Activated naive CD8-positive, alpha-beta T cell treated with anti-CD3 and anti-CD28 coated beads, Interleukin-2, amount 10 ng/mL, durations not matched to agents 7 days and 5 days (primary cell): Measurements from ENCODE around the gene TNNC1. TPM values are rescaled to one million over a fixed set of nuclear protein-coding genes. Genes with fewer than 3 reads are reported as not detected.
A peak's percentile ranks its signal among the peaks of the same experiment; 100 is the strongest.

Source experiments
- ATAC-seq: fragments of 150-1000 bp; cut with Tn5 transposase; one replicate; pipeline ENCODE4 v1.10.0; 2021; ENCODE audit warnings: low read depth, moderate library complexity
- POLR2A ChIA-PET: fragments of 350-600 bp; sonication (Branson Sonifier 250); formaldehyde crosslinking; loops from one replicate; lab custom pipeline; 2021; ENCODE audit warnings: antibody characterized with exemption; lab: Charles Lee
- DNase-seq: peaks from one replicate; pipeline ENCODE4 v3.0.0; 2021
- H3K27ac Mint-ChIP-seq: one replicate; pipeline ENCODE4 v1.8.0; 2022; ENCODE audit warnings: mild to moderate bottlenecking, mixed read lengths
- H3K27me3 Mint-ChIP-seq: one replicate; pipeline ENCODE4 v1.8.0; 2022; ENCODE audit warnings: mild to moderate bottlenecking, moderate library complexity, mixed read lengths
- H3K36me3 Mint-ChIP-seq: one replicate; pipeline ENCODE4 v1.8.0; 2021; ENCODE audit warnings: mild to moderate bottlenecking, mixed read lengths
- H3K4me1 Mint-ChIP-seq: one replicate; pipeline ENCODE4 v1.8.0; 2021; ENCODE audit warnings: mixed read lengths
- H3K4me3 Mint-ChIP-seq: one replicate; pipeline ENCODE4 v1.8.0; 2022; ENCODE audit warnings: mild to moderate bottlenecking, moderate library complexity, mixed read lengths
- H3K9me3 Mint-ChIP-seq: one replicate; pipeline ENCODE4 v1.8.0; 2021; ENCODE audit warnings: mixed read lengths
- total RNA-seq, 2 experiments: library from RNA; stranded (reverse); gene quantifications; one replicate each; pipeline ENCODE4 v1.2.3, GENCODE V29; 2021

Gene TNNC1
- total RNA-seq, 2 experiments from 2014 or later = 3.0 to 3.2 TPM

DNA sequence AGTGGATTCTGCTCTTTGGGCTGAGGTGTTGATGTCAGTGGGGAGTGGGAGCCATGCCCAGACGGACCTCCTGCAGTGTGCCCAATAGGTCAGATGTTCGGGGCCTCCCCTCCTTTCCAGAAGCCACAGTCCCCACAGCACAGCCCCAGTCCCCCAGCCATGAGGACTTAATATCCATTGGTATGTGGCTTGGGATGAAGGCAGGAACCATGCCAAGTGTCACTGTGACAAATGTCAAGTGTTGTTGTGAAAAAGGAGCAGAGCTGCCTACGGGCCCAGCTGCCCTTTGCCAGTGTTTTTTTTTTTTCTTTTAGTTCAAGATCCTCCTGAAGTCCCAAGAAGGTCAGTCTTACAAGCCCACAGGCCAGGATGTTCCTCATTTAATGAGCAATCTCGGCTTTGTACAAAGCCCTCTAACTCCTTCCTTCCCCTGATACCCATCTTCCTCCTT, 21.1 kb downstream of the TNNC1 start:
- Mint-ChIP-seq H3K4me1 (peaks cover 1% of the 10 kb centered on the region), H3K36me3 (no peaks in the 10 kb centered on the region), H3K27me3 (peaks cover 5% of the 10 kb centered on the region), H3K9me3 (no peaks in the 10 kb centered on the region), H3K4me3 (no peak overlapping the region), H3K27ac (no peak overlapping the region)
- POLR2A ChIA-PET = interaction anchor here (0.6 kb wide), 1 partner anchor 149 kb away, joined by 4 read pairs; no protein-coding TSS in a partner anchor
- no peak for ATAC-seq
- DNase-seq = no peak

DNA sequence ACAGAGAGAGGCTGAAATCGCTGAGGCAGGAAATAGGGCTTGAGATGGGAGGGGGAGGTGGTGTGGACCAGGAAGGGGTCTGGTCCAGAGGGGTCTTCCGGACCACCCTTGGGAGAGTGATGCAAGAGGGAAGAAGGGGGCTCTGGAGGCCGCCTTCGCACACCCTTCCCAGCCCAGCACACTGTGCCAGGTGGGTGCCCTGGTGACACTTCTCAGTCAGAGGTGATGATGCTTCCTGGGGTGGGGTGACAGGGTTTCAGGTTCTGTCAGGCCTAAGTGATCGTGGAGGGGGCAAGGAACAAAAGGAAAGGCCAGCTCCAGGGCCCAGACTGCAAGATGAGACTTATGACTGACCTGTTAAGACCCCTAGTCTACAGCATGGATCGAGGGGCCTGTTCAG, 21.6 kb downstream of the TNNC1 start:
- POLR2A ChIA-PET = interaction anchor here (0.6 kb wide), 1 partner anchor 148 kb away, joined by 4 read pairs; no protein-coding TSS in a partner anchor
- no peak overlapping the region for H3K27ac Mint-ChIP-seq
- no peak for ATAC-seq
- no peaks in the 10 kb centered on the region for H3K9me3 Mint-ChIP-seq
- no peaks in the 10 kb centered on the region for H3K36me3 Mint-ChIP-seq
- DNase-seq = no peak
- no peak overlapping the region for H3K4me3 Mint-ChIP-seq
- H3K27me3 Mint-ChIP-seq = peaks cover 5% of the 10 kb centered on the region
- H3K4me1 Mint-ChIP-seq = peaks cover 1% of the 10 kb centered on the region

DNA sequence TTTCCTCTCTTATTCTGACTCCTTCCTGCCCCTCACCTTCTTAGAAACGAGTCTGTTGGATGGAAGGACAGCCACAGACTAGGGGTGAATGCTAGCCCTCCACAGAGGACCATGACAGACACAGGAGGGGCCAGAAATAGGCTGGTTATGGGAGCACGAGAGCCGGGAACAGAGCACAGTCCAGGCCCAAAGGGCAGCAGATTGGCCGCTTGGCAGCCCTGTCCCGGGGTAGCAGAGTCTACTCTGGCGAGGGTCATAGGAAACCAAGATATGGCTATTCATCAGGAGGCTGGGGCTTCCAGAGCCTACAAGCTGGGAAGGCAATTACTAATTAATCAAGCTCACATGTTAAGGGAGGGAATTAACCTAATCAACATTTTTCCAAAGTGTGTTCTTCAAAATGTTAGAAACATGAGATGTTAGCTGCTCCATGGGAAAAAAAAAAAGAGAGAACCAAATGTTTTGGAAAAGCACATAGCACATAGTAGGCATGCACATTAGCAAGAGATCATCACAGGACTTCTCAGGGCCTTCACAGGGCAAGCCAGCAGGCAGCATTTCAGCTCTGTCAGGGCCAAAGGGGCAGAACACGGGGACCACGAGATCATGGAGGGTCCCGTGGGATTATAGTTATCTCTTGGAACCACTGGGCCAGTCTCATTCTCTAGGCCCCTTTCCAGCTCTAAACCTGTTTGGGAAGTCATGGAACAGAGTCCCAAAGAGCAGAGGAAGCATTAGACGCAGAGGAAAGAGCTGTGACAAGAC, 22.2 kb downstream of the TNNC1 start:
- H3K36me3 Mint-ChIP-seq = no peaks in the 10 kb centered on the region
- H3K27me3 Mint-ChIP-seq = peaks cover 5% of the 10 kb centered on the region
- ATAC-seq (no peak), DNase-seq (no peak)
- peaks cover 1% of the 10 kb centered on the region for H3K4me1 Mint-ChIP-seq
- no peak overlapping the region for H3K27ac Mint-ChIP-seq
- no peaks in the 10 kb centered on the region for H3K9me3 Mint-ChIP-seq
- H3K4me3 Mint-ChIP-seq = no peak overlapping the region
- POLR2A ChIA-PET = interaction anchor here (0.6 to 0.7 kb wide), 3 partner anchors 140 to 377 kb away, joined by 3 to 4 read pairs (median 3); no protein-coding TSS in a partner anchor

- DNase-seq (no peak), ATAC-seq (no peak)
- H3K4me3 Mint-ChIP-seq = no peak overlapping the region
- H3K27me3 Mint-ChIP-seq = peaks cover 7% of the 10 kb centered on the region
- no peaks in the 10 kb centered on the region for H3K9me3 Mint-ChIP-seq
- peaks cover 1% of the 10 kb centered on the region for H3K4me1 Mint-ChIP-seq
- no peak overlapping the region for H3K27ac Mint-ChIP-seq
- no peaks in the 10 kb centered on the region for H3K36me3 Mint-ChIP-seq
- POLR2A ChIA-PET = no interaction called here
Observed at GRCh38 chr3:52430416-52430810, 23.4 kb downstream of the TNNC1 start.

DNA sequence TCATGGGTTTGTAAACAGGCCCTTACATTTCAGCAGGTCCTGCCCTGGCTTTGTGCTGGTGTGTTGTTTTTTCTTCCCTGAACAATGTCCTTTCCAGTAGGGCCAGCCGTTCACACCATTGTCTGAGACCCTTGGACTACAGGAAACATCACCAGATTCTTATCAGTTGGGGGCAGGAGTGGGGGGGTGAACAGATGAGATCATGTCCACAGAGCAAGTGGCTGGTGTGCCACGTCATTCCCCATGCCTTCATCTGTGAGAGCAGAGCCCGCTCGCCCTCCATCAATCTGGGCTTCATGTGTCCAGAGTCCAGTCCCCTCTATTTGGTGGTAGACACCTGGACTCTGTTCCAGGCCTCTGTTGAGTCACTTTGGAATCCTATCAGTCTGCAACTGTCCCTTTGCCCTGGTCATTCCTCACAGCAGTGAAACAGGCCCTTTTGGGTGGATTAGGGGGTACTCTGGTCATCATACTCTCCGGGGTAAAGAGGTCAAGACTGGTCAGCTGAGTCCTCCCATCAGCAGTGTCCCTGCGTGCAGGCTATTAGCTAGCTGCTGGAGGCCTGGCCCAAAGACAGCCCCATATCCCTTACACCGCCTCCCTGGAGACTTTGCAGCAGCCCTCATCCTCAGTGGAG, 23.9 kb downstream of the TNNC1 start:
- DNase-seq (no peak), ATAC-seq (no peak)
- no peak overlapping the region for H3K27ac Mint-ChIP-seq
- H3K9me3 Mint-ChIP-seq = no peaks in the 10 kb centered on the region
- POLR2A ChIA-PET = no interaction called here
- peaks cover 8% of the 10 kb centered on the region for H3K27me3 Mint-ChIP-seq
- peaks cover 1% of the 10 kb centered on the region for H3K4me1 Mint-ChIP-seq
- no peak overlapping the region for H3K4me3 Mint-ChIP-seq
- no peaks in the 10 kb centered on the region for H3K36me3 Mint-ChIP-seq

GRCh38 chr3:52429031-52429430, 24.8 kb downstream of the TNNC1 start:
- no peak overlapping the region for H3K4me3 Mint-ChIP-seq
- H3K4me1 Mint-ChIP-seq = peaks cover 1% of the 10 kb centered on the region
- no peak overlapping the region for H3K27ac Mint-ChIP-seq
- DNase-seq (no peak), ATAC-seq (no peak)
- POLR2A ChIA-PET = no interaction called here
- no peaks in the 10 kb centered on the region for H3K9me3 Mint-ChIP-seq
- peaks cover 6% of the 10 kb centered on the region for H3K27me3 Mint-ChIP-seq
- H3K36me3 Mint-ChIP-seq = no peaks in the 10 kb centered on the region

DNA sequence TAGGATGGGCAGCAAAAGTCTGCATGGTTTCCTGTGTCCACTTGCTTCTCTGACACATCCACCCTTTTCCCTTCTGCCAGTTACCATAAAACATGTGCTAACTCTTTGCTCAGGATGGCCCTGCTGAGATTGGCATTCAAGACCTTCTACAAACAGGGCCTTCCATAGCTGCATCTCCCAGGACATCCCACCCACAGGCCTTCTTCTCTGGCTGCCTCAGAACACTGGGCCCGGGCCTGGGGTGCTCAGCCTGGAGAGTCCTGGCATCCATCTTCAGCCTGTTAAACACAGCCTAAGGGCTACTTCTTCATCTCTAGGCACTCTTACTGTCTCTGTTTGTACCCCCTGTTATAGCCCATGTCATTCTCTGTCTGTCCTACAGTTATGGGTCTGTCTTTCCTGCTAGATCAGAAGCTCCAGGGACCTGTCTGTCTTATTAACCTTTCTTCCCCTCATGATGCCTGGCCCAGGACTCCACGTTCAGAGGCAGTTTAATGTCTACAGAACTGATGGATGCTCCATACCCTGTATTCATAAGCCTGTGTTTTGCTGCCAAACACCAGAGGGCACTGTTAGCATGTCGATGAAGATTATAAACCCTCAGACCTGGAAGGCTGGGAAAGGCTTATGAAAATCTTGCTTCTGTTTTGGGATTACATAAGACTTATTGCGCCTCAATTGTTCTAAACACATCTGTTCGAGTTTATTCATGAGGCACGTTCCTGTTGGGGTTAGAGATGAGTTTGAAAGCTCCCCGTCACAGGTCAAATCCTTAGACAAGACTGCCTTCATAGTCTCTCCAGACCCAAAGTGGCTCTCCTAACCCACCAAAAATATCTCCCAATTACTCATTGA, 25.5 kb downstream of the TNNC1 start:
- ATAC-seq = peak; percentile 62
- Mint-ChIP-seq H3K27ac (no peak overlapping the region), H3K4me3 (no peak overlapping the region), H3K27me3 (peaks cover 6% of the 10 kb centered on the region), H3K36me3 (no peaks in the 10 kb centered on the region), H3K4me1 (peaks cover 1% of the 10 kb centered on the region), H3K9me3 (no peaks in the 10 kb centered on the region)
- POLR2A ChIA-PET = interaction anchor here (1.1 kb wide), 1 partner anchor 16 kb away, joined by 4 read pairs; no protein-coding TSS in a partner anchor
- no peak for DNase-seq

GRCh38 chr3:52423173-52423572, 30.7 kb downstream of the TNNC1 start:
- Mint-ChIP-seq H3K27ac (no peak overlapping the region), H3K4me3 (no peak overlapping the region), H3K36me3 (no peaks in the 10 kb centered on the region), H3K27me3 (peaks cover 3% of the 10 kb centered on the region), H3K4me1 (no peaks in the 10 kb centered on the region), H3K9me3 (no peaks in the 10 kb centered on the region)
- no peak for DNase-seq
- POLR2A ChIA-PET = interaction anchor here (1.0 kb wide), 1 partner anchor 11 kb away, joined by 4 read pairs; no protein-coding TSS in a partner anchor
- no peak for ATAC-seq

- no peak for DNase-seq
- H3K27me3 Mint-ChIP-seq = peaks cover 3% of the 10 kb centered on the region
- H3K27ac Mint-ChIP-seq = no peak overlapping the region
- H3K36me3 Mint-ChIP-seq = no peaks in the 10 kb centered on the region
- H3K4me3 Mint-ChIP-seq = no peak overlapping the region
- H3K9me3 Mint-ChIP-seq = no peaks in the 10 kb centered on the region
- POLR2A ChIA-PET = interaction anchor here (1.0 kb wide), 1 partner anchor 11 kb away, joined by 4 read pairs; no protein-coding TSS in a partner anchor
- no peaks in the 10 kb centered on the region for H3K4me1 Mint-ChIP-seq
- ATAC-seq = no peak
Observed at GRCh38 chr3:52422669-52423068, 31.2 kb downstream of the TNNC1 start.

GRCh38 chr3:52420388-52420787, 33.5 kb downstream of the TNNC1 start:
- H3K36me3 Mint-ChIP-seq = peaks cover 2% of the 10 kb centered on the region
- no peaks in the 10 kb centered on the region for H3K4me1 Mint-ChIP-seq
- H3K27ac Mint-ChIP-seq = no peak overlapping the region
- no peaks in the 10 kb centered on the region for H3K9me3 Mint-ChIP-seq
- no peak overlapping the region for H3K4me3 Mint-ChIP-seq
- no peak for DNase-seq
- peaks cover 1% of the 10 kb centered on the region for H3K27me3 Mint-ChIP-seq
- POLR2A ChIA-PET = no interaction called here
- ATAC-seq = no peak

- Mint-ChIP-seq H3K27me3 (no peaks in the 10 kb centered on the region), H3K27ac (no peak overlapping the region), H3K36me3 (peaks cover 4% of the 10 kb centered on the region), H3K4me3 (no peak overlapping the region), H3K4me1 (peaks cover 17% of the 10 kb centered on the region), H3K9me3 (no peaks in the 10 kb centered on the region)
- DNase-seq (no peak), ATAC-seq (no peak)
- POLR2A ChIA-PET = interaction anchor here (0.7 kb wide), 1 partner anchor 138 kb away, joined by 3 read pairs; no protein-coding TSS in a partner anchor
Observed at GRCh38 chr3:52415800-52416199, 38.0 kb downstream of the TNNC1 start.

GRCh38 chr3:52408466-52408865, 45.4 kb downstream of the TNNC1 start:
- POLR2A ChIA-PET = no interaction called here
- ATAC-seq = no peak
- no peaks in the 10 kb centered on the region for H3K9me3 Mint-ChIP-seq
- peak overlapping the region; percentile 98 for H3K4me3 Mint-ChIP-seq
- peaks cover 17% of the 10 kb centered on the region for H3K36me3 Mint-ChIP-seq
- H3K4me1 Mint-ChIP-seq = peaks cover 29% of the 10 kb centered on the region
- no peak for DNase-seq
- H3K27ac Mint-ChIP-seq = peak overlapping the region; percentile 96
- no peaks in the 10 kb centered on the region for H3K27me3 Mint-ChIP-seq

- DNase-seq = peak; percentile 20
- Mint-ChIP-seq H3K4me3 (no peak overlapping the region), H3K36me3 (peaks cover 18% of the 10 kb centered on the region), H3K27me3 (no peaks in the 10 kb centered on the region), H3K9me3 (no peaks in the 10 kb centered on the region), H3K27ac (no peak overlapping the region), H3K4me1 (peaks cover 29% of the 10 kb centered on the region)
- POLR2A ChIA-PET = no interaction called here
- no peak for ATAC-seq
Observed at GRCh38 chr3:52407779-52408178, 46.1 kb downstream of the TNNC1 start.
